Inflammatory macrophage (primary cell): ENCODE measurements around the gene SUMO1.
"Not testable (repeated sequence)": the region's sequence is repeated elsewhere in the genome, so short reads cannot be mapped to it uniquely, and the experiment has no call there.

ENCODE experiments used
- DNase-seq, 2 donors: peaks; one replicate each; pipeline ENCODE4 v3.0.0-alpha.2; 2020 to 2022
- total RNA-seq, 18 experiments: gene quantifications; one replicate each; lab custom pipeline; 2026; ENCODE audit warnings: mixed read lengths in 6 of 18, inconsistent platforms in 2 of 18; lab: John Stamatoyannopoulos, UW

The SUMO1 gene
- 45.2 to 110 (median 71.8) reads per million in 18 experiments for total RNA-seq

GRCh38 chr2:202238234-202239197 lies at the start of gene SUMO1:
Gene SUMO1 (minus strand): TSS chr2:202238597. CDS start chr2:202238451, 146 bp downstream.
- peak; percentile 84 to 89 for DNase-seq

GRCh38 chr2:202286595-202286994 lies 48.2 kb upstream of the SUMO1 start:
- no peak for DNase-seq

- DNase-seq = peak; percentile 34 to 38
Observed at GRCh38 chr2:202278944-202279343, 40.5 kb upstream of the SUMO1 start.

- no peak for DNase-seq
Observed at GRCh38 chr2:202278036-202278760, 39.8 kb upstream of the SUMO1 start.

GRCh38 chr2:202276078-202276720 lies 37.8 kb upstream of the SUMO1 start:
- peak; percentile 23 to 36 for DNase-seq

- DNase-seq = no peak
Observed at GRCh38 chr2:202270487-202270886, 32.1 kb upstream of the SUMO1 start.

- DNase-seq = no peak
Observed at GRCh38 chr2:202269585-202269984, 31.2 kb upstream of the SUMO1 start.

- DNase-seq = no peak
Observed at GRCh38 chr2:202267495-202267894, 29.1 kb upstream of the SUMO1 start.

GRCh38 chr2:202265467-202266277 lies 27.3 kb upstream of the SUMO1 start, which contains the start of gene NOP58:
Gene NOP58 (plus strand): TSS chr2:202265763. CDS start chr2:202265942, 179 bp downstream.
- peak; percentile 95 to 96 for DNase-seq

GRCh38 chr2:202261531-202261930 lies 23.1 kb upstream of the SUMO1 start:
- DNase-seq = no peak

- no peak for DNase-seq
Observed at GRCh38 chr2:202251494-202251893, 13.1 kb upstream of the SUMO1 start.

GRCh38 chr2:202249521-202250253 lies 11.3 kb upstream of the SUMO1 start:
- no peak for DNase-seq

GRCh38 chr2:202247710-202248109 lies 9.3 kb upstream of the SUMO1 start:
- not testable (repeated sequence) for DNase-seq

GRCh38 chr2:202237787-202238233 lies 587 bp downstream of the SUMO1 start:
- peak; percentile 13 to 40 for DNase-seq

- no peak for DNase-seq
Observed at GRCh38 chr2:202221873-202222272, 16.5 kb downstream of the SUMO1 start.

- no peak for DNase-seq
Observed at GRCh38 chr2:202215179-202215578, 23.2 kb downstream of the SUMO1 start.

GRCh38 chr2:202208526-202208925 lies 29.9 kb downstream of the SUMO1 start:
- DNase-seq = no peak

GRCh38 chr2:202204855-202205254 lies 33.5 kb downstream of the SUMO1 start:
- no peak for DNase-seq

- no peak for DNase-seq
Observed at GRCh38 chr2:202203348-202203747, 35.0 kb downstream of the SUMO1 start.

GRCh38 chr2:202201220-202202160 lies 36.9 kb downstream of the SUMO1 start:
- no peak for DNase-seq
